Measurements from ENCODE around the gene OBSCN.

Gene OBSCN

DNA sequence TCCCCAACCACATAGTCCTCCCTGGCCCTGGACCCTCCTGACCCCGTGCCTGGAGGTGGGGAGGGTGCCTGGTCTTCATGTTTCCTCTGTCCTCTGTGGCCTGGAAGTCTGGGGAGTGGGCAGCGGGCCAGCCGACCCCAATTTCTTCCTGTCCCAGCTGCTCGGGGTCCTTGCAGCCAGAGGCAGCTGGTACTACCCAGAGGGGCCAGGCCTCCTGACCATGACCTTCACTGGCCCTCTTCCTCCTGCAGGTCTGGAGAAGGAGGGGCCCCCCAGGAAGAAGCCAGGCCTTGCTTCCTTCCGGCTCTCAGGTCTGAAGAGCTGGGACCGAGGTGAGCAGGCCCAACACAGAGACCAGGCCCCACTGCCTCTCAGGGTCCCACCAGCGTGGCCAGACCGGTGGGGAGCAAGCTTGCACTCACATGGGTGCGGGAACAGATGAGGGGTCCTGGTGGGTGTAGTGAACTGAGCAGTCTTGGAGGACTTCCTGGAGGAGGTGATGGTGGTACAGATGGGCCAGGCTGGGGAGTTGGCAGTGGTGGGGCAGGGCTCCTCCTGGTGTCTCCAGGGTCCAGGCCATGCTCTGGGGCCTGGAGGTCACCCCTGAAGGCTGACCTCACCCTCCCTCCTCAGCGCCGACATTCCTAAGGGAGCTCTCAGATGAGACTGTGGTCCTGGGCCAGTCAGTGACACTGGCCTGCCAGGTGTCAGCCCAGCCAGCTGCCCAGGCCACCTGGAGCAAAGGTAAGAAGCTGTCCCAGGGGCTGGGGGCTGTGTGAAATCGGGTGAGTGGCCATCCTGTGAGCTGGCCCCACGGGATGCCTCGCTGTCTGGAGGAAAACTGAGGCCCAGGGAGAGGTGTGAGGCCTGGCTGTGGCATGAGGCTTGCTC lies 166.1 kb downstream of the OBSCN start:
- no peak for DNase-seq

DNA sequence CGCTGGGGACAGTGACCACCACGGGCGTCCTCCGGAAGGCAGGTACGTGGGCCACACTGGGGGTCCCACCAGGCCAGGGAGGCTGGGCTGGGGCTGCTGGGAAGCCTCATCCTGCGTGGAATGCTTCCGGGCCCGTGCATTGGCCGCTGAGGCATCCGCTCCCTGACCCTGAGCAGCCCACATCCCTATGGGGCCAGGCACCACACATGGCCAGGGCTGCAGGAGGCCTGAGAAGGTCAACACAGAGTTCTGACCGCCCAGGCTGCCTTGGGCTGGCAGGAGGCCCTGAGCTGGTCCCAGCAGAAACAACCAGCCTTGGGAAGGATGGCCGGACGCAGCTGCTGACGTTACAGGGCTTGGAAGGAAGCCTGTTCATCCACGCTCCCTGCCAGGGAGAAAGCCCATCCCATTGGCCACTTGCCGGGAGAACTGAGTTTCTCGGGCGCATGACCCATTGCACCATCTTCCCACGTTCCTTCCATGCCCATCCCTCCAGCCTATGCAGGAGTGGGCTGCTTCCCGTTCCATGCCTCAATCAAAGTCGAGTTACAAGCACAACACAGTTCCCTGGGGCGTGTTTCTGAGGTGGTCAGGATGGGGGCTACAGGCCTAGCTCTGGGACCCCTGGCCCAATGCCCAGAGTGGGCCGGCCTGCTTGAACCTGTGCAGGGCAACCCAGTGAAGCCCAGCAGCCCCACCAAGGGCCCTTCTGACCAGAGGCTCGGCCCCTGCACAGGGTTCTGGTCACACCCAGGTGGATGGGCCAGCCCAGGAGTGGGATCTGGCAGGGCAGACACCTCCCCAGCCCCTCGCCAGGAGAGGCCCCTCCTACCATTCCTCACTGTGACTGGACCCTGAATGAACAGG lies 167.1 kb downstream of the OBSCN start:
- no peak for DNase-seq

DNA sequence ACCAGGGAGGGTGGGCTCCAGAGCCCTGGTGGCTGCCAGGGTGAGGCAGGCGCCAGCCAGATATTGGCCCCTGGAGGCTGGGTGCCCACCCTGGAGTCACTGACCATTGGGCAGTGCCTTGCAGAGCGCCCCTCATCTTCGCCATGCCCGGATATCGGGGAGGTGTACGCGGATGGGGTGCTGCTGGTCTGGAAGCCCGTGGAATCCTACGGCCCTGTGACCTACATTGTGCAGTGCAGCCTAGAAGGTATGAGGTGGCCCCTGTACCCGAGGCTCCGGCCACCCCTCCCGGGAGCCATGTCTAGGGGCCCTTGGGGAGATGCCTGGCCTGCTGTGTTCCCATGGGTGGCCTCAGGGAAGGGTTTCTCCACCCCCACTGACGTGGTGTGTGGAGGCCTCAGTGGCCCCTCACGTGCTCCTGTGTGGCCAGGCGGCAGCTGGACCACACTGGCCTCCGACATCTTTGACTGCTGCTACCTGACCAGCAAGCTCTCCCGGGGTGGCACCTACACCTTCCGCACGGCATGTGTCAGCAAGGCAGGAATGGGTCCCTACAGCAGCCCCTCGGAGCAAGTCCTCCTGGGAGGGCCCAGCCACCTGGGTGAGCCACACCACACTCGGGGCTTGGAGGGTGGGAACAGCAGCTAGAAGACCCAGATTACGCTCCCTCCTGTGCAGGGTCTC lies 167.9 kb downstream of the OBSCN start:
- DNase-seq: no peak

DNA sequence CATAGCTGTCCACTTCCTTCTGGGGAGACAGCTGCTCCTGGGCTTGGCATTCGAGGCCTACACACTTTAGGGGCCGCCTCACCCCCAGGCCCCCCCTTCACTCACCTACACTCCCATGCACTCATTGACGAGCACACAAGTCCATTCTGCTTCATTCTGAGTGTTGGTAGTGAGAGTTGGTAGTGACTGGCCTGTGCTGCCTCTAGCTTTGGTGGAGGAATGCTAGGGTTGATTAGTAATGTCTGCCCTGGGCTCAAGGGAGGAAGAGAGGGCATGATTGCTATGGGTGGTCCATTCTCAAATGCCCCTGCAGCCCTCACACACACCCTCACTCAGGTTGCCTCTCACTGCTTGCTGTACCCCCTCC lies 168.4 kb downstream of the OBSCN start:
- no peak for DNase-seq

DNA sequence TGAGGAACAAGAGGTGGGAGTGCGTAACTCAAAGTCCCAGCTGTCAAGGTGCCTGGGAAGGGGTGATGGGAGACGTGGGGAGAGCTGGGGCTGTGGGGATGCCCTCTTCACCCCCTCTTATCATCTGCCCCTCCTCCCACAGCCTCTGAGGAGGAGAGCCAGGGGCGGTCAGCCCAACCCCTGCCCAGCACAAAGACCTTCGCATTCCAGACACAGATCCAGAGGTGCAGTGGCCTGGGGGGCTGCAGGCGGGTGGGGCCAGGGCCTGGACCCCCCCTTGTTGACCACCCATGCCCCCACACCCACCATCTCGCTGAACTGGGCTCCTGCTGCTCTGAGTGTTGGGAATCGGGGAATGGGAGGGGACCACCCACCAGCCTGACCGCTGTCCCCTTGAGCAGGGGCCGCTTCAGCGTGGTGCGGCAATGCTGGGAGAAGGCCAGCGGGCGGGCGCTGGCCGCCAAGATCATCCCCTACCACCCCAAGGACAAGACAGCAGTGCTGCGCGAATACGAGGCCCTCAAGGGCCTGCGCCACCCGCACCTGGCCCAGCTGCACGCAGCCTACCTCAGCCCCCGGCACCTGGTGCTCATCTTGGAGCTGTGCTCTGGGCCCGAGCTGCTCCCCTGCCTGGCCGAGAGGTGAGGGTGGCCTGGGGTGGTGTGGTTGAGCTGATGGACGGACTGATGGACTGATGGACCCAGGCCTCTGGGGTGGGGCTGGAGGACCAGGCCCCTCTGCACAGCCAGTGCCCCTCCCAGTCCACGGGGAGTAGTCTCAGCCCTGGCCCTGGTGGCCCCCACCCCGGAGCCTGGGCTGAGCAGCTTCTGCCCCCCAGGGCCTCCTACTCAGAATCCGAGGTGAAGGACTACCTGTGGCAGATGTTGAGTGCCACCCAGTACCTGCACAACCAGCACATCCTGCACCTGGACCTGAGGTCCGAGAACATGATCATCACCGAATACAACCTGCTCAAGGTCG lies 169.1 kb downstream of the OBSCN start:
- no peak for DNase-seq

DNA sequence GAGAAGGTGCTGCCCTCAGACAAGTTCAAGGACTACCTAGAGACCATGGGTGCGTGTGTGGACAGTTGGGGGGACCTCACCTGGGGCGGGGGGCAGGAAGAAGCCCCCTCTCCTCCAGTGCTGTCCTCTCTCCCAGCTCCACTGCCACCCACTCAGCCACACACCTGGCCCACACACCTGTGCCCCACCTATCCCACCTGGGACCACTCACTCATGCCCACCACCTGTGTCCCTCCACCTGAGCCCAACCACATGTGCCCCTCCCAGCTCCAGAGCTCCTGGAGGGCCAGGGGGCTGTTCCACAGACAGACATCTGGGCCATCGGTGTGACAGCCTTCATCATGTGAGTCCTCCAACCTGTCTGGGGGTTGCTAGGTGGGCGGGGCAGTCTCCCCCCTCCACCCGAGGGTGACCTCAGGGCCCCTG lies 169.8 kb downstream of the OBSCN start:
- DNase-seq: no peak

DNA sequence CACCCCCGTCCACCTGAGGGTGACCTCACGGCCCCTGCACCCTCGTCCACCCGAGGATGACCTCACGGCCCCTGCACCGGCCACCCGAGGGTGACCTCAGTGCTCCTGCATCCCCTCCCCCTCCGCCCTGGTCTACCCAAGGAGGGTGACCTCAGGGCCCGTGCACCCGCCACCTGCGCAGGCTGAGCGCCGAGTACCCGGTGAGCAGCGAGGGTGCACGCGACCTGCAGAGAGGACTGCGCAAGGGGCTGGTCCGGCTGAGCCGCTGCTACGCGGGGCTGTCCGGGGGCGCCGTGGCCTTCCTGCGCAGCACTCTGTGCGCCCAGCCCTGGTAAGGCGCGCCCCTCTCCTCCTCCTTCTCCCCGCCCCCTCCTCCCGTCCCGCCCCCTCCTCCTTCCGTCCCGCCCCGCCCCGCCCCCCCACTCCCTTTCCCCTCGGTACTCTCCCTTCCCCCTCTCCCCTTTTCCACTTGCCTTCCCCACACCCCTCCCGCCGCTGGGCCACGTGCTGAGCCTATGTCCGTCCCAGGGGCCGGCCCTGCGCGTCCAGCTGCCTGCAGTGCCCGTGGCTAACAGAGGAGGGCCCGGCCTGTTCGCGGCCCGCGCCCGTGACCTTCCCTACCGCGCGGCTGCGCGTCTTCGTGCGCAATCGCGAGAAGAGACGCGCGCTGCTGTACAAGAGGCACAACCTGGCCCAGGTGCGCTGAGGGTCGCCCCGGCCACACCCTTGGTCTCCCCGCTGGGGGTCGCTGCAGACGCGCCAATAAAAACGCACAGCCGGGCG lies 170.4 kb downstream of the OBSCN start:
- DNase-seq: peak; percentile 72

DNA sequence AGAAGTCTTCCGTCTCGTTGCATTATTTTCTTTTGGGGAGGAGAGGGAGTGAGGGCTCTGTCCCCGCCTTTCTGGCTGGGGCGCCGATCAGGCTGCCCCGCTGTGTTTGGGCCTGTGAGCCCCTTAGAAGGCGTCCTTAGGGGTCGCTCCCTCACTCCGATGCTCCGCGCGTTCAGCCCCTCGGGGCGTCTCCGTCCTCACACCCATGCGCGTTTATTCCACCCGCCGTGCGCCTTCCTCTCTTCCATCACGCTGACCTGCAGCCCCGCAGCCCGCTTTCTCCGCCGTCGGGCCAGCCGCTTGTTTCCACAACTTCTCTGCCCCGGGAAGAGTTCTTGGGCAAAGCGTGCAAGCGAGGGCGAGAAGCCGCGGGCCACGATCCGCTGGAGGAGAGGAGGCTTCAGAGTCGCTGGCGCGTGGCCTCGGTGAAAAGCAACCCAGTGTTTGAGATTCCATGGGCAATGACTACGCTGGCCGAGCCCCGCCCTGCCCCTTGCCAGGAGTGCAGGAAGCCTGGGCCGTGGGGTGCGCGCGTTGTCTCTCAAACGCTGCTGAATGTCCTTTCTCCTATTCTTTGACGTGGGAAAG lies 171.1 kb downstream of the OBSCN start:
- no peak for DNase-seq

DNA sequence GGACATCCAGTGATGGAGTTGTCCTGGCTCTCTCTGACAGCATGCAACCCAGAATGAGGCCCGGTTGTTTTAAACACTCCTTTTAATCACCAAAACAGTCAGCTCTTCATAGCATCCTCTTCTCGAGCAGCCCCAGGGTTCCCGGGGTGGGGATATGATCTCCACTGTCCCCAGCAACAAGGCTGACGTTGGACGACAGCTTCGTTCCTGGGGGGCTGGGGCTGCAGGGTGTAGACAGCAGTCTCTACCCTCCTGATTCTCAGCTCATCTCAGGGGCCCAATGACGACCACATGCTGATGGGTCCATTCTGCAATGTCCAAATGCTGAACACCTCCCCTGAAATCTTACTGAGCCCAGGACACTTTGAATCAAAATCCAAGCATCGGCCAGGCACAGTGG lies 171.8 kb downstream of the OBSCN start:
- no peak for DNase-seq

DNA sequence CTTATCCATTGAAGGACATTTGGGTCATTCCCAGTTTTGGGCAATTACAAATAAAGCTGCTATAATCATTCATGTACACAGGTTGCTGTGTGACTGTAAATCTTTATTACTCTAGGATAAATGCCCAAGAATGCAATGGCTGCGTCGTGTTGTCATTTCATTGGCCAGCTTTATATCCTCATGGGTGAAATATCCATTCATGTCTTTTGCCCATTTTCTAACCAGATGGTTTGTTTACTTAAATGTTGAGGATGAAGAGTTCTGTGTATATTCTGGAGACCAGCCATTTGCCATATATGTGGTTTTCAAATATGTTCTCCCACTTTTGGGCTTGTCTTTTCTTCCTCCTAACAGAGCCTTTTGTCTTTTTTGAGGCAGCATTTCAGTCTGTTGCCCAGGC lies 173.5 kb downstream of the OBSCN start:
- DNase-seq: no peak

DNA sequence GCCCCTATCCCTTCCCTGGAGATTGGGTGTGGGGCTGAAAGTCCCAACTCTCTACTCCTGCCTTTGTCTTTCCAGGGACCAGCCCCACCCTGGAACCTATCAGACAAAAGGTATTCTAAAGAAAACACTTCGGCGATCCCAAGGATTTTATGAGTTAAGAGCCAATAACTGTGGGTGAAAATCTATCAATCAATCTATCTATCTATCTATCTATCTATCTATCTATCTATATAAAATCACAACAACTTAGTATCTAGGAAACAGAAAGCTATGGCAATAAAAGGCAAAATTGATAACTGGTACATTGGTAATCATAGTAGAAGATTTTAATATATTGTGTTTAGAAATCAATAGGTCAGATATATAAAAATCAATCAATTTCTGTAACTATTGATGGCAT lies 175.9 kb downstream of the OBSCN start:
- DNase-seq: no peak

DNA sequence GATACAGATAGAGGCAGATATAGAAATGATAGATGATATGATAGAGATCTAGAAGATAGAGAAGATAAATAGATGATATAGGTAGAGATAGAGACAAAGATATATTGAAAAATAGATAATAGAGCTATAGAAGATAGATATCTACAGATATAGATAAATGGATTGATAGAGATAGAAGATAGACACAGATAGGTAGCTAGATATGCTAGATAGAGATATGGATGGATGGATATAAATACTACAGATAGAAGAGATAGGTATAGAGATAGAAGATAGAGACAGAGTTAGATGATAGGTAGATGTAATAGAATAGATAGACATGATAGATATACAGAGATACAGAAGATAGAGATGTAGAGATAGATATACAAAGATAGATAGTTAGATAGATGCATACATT lies 177.4 kb downstream of the OBSCN start:
- no peak for DNase-seq

DNA sequence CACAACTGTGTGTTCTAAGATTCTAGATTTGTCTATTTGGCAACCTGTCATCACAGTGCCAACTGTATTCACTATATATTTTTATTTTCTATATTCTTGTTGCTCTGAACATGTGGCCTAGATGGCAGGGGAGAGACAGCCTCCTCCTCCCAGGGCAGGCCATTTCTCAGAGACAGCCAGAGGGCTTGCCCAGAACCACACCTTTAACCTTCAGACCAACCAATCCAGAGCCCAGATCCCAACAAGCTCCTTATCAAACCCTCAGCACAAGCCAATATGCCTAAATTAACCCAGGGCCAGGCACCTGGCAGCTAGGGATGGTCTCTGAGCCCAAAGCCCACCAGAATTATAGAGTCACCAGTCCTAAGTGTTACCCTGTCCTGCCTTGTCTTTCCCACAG lies 179.5 kb downstream of the OBSCN start:
- no peak for DNase-seq

DNA sequence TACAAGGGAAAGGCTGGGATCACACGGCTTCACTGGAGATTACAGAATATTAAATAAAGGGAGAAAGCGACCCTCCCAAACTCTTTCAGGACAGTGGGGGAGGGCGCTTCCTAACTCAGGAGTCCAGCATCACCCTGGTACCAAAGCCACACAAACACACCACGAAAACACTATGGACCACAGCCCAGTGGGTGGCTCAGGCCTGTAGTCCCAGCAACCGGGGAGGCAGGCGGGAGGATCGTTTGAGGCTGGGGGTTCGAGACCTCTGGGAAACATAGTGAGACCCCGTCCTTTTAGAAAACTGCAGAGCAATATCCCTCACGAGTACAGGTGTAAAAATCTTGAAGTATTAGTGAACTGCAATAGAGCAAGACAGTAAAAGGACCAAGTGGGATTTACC lies 182.8 kb downstream of the OBSCN start:
- no peak for DNase-seq

DNA sequence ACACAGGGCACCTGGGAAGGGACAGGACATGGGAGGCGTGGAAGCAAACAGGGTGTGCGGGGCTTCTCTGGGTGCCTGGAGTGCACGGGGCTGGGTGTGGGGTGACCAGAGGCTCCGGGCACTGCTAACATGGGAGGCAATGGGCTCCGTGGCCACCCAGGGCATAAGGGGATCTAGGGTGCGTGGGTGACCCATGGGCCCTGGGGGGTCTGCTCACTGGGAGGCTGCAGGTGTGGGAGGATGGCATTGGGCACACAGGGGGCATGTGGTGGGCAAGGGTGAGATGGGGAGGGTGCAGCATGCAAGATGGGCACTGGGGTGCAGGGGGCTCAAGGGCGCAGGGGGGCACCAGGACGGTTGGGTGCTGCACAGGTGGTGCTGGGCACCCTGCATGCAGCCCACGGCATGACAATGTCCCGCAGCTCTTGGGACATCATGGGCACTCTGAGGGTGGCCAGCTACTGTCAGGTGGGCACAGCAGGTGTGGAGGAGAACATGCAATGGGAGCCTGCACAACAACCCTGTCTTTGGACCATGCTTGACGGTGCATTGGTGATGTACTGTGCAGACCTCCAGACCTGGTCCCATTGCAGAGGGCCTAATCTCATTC lies 183.7 kb downstream of the OBSCN start:
- peak; percentile 10 for DNase-seq

DNA sequence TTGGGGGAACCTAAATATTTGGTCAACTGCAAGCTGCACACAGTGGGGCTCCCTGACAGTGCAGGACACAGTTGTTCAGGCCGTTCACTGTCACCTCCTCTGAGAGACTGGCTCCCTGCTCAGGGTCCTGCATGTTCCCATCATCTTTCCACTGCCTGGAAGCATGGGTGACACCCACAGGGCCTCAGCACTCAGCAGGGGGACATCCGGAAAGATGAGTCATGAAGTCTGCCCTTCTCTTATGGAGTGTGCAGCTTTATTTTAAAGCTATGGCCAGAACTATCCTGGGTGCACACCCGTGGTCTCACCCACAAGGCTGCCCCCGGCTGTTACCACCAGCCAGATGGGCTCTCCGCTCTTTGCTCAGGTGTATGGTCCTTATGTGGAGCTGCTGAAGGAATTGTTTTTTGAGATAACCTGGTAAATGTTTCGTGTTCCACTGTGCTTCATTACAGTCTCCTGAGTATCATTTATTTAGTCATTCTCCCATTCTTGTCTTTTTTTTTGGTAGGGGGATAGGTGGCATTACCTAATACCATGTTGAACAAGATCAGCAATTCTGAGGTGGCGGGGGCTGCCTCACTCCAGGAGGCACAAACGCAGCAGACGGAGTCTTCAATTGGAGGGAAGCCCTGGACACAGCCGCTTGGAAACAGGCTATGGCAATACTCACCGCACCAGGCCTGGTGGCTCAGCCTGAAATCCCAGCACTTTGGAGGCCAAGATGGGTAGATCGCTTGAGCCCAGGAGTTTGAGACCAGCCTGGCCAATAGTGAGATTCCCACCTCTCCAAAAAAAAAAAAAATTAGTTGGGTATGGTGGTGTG lies 184.5 kb downstream of the OBSCN start:
- DNase-seq: peak; percentile 10

DNA sequence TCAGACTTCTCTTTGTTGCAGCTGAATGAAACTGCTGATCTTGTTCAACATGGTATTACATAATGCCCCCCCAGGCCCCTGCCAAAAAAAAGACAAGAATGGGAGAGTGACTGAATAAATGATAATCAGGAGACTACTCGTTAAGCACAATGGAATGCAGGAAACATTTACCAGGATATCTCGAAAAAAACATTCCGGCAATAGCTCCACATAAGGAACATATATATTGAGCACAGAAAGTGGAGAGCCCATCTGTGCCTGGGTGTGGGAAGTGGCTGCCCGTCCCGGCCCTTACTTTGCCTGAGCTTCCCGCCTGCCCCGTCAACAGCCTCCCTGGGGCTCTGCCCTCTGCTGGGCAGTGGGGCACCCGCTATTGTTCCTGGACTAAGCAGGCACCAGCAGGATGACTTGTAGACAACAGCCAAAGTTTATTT lies 185.4 kb downstream of the OBSCN start:
- DNase-seq: peak; percentile 20

DNA sequence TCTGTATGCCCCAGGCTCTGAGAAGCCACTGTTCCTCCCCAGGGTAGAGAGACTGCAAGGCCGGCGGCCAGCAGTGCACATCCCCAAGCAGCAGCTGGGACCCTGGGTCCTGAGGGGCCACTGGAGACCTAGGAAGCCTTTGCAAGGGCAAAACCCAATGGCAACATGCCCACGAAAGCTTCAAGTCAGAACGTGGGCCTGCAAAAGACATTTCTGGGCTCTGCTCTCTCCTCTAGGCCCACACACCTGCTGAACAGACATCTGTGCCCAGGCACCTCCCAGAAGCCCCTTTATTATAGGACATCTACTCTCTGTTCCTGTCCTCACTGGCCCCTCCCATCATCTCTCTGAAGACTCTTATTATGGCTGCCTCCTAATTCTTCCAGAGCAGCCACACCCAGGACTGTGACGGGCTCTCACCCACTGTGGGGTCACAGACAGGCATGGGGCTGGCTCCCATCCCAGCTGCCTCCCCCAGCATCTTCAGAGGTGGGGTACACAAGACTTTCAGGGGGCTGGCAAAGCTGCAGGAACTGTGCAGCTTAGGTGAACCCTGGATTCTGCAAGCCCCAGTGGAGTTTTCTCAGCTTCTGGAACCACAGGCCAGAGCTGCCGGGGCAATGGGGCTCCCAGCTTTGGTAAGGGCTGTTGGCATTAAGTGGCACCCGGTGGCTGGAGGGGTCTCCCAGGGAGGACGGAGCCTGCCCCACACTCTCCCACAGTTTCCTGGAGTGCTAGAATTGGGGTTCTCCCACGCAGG lies 186.1 kb downstream of the OBSCN start:
- no peak for DNase-seq

All from activated T-cell treated with anti-CD3 and anti-CD28 coated beads, Interleukin-2, amount 50 U/mL, for 1 hour (primary cell).